Measurements from ENCODE around the gene PPP4C.

The PPP4C gene

DNA sequence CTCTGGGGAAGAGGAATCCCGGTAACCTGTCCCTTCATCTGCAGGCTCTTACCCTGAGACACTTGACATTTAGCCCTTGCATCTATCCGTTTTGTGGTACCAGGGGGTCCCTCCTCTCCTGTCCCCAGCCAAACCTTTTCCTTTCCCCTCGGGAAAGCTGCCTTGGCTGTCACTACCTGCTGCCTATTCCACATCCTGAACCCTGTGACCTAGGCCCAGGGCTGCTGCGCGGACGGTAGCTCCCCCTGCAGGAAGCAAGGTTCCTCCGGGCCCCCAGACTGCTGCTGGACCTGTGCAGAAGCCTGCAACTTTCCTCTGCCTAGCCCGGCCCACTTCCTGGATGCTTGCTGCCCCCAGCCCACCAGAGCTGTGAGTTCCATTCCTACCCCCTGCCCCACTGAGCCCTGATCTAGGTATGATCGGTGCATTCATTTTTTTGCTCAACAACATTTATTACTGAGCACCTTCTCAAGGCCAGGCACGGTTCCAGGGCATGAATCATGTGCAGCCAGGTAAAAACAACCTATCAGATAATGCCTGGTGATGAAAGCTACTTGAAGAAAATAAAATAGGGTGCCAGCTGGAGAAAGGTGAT lies 20.7 kb upstream of the PPP4C start:
- DNase-seq (ENCODE audit: low read depth) = no peak

DNA sequence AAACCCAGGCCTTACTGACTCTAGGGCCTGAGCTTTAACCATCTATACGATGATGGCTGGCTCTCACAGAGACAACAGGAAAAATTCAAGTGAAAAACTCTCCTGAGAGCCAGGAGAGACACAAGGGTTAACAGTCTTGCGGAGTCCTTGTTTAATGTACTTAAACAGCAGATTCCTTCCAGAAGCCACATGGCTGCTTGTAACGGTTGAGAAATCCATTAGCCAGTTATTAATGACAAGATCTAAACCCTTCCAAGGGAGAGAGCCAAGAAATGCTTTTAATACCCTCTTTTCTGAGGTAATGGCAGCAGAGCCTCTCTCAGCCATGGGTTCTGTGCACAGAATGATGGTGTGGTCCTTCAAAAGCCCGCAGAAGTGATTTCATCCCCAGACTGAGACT lies 15.4 kb upstream of the PPP4C start:
- DNase-seq (ENCODE audit: low read depth) = no peak

DNA sequence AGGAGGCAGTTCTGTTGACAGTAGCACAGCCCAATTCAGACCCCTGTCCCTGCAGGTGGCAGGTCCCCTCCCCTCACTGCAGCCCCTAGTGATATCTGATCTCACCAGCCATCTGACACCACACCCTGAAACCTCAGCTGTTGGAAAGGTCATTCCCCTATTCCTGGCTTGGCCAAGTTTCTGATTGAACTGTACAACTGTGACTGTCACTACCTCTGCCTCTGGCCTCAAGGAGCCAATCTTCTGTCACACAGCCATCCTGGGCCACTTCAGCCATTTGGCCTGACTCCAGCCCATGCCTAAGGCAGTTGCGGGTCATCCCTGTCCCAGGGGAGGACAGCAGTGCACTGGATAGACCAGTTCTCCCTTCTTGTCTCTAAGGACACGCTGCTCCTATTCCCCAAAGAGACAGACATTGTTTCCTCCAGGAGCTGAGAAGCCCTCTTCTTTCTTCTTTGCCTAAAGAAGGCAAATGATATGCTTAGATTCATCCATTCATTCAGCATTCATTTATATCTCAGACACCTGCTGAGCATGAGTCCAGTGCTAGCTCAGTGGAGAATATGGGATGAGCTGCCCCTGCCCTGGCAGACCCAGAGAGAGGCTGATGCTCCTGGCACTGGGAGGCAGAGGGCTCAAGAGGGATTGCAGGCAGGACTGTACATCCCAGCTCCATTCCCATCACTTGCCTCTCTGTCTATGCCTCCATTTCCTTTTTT lies 14.8 kb upstream of the PPP4C start:
- no peak for DNase-seq (ENCODE audit: low read depth)

DNA sequence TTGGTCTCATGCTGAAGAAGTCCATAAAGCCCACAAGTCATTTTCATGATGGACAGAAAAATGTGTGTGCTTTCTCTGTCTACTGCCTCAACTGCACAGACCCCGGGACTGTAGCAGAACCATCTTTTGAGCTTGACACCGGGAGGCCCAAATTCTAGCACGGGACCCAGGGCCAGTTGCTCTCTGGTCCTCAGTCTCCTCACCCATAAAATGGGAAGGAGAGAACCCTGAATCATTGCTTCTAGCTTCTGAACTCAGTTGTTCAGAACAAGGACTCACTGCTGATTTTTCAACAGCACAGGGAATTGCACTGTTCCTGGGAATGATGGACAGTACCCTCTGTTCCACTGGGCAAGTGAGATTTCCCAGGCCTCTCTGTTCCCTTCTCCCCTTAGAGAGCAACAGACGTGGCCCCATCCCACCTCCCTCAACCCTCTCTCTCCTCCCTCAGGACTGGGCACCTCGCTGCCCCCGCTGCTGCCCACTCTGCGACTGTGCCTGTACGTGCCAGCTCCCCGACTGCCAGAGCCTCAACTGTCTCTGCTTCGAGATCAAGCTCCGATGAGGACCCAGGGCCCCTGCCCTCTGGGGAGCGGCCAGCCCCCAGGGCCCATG lies 12.4 kb upstream of the PPP4C start:
- no peak for DNase-seq (ENCODE audit: low read depth)

DNA sequence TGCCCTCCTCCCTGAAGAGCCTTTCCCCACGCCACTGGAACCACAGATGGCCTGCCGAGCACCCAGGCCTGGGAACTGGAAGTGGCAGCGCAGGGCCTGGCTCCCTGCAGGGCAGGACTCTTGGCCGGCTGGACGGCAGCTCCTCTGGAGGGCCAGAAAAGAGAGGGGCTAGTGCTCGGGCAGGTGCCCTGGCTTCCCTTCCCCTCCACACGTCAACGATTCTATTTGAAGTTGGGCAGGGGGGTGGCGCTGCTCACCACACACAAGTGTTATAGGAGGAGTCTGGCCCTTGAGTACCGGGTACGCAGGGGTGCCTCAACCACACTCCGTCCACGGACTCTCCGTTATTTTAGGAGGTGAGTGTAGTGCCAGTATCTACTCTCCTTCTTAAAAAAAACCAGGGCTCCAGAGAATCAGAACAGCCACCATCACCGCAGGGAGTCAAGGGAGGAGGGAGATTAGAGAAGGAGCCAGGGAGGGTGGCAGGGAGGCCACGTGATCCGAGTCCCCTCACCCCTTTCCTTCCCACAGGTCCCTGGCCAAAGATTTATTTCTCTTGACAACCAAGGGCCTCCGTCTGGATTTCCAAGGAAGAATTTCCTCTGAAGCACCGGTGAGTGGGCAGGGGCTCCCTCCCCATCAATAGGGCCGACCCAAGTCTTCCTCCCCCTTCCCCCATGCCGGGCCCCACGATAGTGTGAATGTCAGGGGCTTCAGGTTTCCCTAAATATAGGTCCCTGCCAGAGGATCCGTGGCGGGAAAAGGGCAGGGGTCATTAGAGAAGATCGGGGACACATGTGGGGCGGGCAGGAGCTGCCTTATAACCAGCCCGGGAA lies 11.7 kb upstream of the PPP4C start:
- no peak for DNase-seq (ENCODE audit: low read depth)

DNA sequence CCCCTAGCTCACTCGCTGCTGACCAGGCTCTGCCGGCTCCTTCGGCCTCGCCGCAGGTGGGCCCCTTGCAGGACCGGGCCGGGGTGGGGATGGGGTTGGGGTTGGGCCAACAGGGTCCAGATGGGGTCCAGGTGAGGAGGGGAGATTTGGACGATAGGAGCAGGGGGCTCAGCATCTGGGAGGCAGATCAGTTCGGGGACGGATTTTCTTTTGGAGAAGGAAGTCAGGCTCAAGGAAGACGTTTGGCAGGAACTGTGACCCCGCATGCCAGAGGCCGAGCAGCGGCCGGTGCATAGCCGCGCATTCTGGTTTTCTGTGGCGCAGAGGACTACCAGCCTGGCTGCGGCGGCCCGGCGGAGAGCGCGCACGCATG lies 11.1 kb upstream of the PPP4C start:
- no peak for DNase-seq (ENCODE audit: low read depth)

DNA sequence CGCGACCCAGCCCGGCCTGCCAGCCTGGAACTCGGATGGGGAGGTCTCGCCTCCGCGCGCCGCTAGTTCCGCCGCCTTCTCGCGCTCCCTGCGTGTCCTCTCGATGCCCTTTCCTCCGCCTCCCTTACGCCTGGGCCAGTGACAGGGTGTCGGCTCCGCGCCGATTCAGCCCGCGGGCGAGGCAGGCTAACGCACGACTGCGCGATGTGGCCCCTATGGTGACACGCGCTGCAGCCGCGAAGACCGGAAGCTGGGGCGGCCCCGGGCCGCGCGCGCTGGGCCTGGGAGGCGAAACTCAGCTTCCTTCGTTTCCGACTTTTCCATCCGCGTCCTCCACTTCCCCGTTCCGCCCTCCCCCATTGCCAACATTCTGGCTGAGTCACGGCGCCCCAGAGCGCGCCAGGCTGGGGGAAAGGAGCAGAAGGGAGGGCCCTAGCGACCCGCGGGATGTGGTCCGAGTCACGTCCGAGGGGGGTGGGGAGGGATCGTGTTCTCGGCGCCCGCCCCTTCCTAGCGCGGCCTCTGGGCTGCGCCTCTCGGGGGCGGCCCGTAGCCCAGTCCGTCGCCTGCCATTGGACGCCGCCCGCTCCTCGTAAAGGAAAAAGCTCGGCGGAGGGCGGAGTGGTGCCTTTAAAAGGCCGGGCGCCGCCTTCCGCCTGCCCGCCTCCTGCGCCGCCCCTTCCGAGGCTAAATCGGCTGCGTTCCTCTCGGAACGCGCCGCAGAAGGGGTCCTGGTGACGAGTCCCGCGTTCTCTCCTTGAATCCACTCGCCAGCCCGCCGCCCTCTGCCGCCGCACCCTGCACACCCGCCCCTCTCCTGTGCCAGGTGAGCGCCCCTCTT lies 10.5 kb upstream of the PPP4C start, which contains the start of gene ALDOA:
Gene ALDOA (plus strand): TSS at position 659 of the 841 bp plus-strand sequence. CDS start 1,138 bp downstream, outside the sequence.
- peak; percentile 99 for DNase-seq (ENCODE audit: low read depth)

DNA sequence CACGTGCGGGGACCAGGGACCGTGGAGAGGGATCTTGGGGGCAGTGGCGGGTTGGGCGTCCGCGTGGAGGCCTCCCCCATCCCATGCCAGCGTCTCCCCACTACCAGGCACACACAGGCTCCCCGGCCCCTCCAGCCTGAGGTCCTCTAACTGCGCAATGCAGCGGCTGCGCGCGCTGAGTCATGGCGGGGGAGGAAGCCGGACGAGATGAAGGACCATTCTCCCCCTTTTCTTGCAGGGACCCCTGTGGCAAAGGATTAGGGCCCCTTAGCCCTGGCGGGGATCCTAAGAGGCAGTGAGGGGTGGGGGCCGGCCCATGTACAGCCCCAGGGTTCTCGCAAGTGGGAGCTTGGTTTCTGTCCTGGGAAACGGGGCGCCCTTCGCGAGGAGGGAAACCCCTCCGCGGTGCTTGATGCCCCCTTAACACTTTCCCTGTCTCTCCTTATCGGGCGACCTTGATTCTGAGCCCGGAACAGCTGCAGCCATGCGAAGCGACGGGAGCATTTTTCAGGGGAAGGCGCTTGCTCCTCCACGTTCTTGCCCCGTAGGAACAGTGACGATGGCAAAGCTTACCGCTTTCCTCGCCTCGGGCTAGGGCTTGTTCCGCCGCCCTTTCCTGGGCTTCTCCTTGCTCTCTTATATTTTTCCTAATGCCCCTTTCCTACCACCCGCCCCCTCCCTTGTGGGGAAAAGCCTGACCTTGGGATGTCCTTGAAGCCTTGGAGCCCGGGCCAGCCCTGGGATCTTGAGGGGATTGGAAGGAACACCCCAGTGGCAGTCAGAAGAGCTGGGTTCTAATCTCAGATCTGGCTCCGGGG lies 9.6 kb upstream of the PPP4C start:
- peak; percentile 84 for DNase-seq (ENCODE audit: low read depth)

DNA sequence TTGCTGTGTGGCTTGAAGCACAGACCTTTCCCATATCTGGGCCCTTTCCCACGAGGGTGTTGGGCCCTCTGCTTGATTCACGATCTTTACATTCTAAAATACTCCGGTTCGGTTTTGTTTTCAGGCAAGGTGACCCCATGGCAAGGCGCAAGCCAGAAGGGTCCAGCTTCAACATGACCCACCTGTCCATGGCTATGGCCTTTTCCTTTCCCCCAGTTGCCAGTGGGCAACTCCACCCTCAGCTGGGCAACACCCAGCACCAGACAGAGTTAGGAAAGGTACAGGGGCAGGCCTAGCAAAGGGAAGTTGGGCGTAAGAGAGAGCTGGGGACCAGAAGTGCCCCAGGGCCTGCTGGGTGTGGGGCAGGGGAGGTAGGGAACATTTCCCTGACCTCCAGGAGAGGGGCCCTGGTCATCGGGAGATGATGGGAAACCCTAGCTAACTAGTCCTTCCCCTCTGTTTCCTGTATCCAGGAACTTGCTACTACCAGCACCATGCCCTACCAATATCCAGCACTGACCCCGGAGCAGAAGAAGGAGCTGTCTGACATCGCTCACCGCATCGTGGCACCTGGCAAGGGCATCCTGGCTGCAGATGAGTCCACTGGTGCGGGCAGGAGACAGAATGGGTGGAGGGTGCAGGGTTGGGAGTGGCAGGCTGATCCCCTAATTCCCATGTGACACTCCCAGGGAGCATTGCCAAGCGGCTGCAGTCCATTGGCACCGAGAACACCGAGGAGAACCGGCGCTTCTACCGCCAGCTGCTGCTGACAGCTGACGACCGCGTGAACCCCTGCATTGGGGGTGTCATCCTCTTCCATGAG lies 8.8 kb upstream of the PPP4C start:
- no peak for DNase-seq (ENCODE audit: low read depth)

DNA sequence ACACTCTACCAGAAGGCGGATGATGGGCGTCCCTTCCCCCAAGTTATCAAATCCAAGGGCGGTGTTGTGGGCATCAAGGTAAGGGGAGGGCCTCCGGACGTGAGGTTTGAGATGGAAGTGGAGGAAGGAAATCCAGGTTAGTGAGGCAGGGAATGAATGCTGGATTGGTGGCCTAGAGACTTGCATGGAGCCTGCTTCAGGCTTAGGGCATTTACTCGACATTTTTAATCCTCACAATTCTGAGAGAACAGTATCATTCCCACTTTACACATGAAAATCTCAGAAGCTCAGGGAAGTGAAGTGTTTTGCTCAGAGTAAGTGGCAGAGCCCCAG lies 8.2 kb upstream of the PPP4C start:
- no peak for DNase-seq (ENCODE audit: low read depth)

DNA sequence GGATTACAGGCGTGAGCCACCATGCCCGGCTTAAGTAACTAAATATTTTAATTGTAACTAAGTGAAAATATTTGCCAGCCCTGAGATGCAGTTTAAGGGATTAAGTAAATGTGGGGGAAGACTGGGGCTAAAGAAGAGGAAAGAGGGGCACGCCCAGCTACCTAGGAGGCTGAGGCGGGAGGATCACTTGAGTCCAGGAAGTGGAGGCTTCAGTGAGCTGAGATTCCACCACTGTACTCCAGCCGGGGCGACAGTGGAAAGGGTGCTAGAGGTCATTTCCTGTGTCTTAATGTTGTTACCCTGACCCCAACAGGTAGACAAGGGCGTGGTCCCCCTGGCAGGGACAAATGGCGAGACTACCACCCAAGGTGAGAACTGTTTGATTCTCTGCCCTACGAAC lies 7.5 kb upstream of the PPP4C start:
- DNase-seq (ENCODE audit: low read depth) = no peak

DNA sequence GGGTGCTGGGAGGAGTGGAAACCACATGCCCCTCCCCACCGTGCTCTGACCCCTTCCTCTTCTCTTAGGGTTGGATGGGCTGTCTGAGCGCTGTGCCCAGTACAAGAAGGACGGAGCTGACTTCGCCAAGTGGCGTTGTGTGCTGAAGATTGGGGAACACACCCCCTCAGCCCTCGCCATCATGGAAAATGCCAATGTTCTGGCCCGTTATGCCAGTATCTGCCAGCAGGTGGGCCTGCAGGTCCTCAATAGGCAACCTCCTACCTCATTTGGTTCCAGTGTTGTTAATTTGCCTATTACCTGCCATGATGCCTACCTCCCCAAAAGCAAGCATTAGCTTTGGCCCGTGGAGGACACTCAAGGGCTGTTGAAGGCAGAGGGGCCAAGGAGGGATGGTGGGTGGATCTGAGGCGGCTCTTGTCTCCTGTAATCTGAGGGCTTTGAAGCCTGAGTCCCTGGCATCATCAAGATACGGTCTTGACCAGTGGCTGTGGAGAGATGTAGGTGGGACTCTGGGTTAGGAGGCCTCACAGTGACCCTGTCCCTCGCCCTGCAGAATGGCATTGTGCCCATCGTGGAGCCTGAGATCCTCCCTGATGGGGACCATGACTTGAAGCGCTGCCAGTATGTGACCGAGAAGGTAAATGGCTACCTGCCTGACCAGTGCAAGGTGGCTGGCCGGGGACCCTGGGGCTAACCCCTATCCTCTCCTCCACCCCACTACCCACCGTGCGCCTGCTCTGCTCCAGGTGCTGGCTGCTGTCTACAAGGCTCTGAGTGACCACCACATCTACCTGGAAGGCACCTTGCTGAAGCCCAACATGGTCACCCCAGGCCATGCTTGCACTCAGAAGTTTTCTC lies 6.8 kb upstream of the PPP4C start:
- no peak for DNase-seq (ENCODE audit: low read depth)

DNA sequence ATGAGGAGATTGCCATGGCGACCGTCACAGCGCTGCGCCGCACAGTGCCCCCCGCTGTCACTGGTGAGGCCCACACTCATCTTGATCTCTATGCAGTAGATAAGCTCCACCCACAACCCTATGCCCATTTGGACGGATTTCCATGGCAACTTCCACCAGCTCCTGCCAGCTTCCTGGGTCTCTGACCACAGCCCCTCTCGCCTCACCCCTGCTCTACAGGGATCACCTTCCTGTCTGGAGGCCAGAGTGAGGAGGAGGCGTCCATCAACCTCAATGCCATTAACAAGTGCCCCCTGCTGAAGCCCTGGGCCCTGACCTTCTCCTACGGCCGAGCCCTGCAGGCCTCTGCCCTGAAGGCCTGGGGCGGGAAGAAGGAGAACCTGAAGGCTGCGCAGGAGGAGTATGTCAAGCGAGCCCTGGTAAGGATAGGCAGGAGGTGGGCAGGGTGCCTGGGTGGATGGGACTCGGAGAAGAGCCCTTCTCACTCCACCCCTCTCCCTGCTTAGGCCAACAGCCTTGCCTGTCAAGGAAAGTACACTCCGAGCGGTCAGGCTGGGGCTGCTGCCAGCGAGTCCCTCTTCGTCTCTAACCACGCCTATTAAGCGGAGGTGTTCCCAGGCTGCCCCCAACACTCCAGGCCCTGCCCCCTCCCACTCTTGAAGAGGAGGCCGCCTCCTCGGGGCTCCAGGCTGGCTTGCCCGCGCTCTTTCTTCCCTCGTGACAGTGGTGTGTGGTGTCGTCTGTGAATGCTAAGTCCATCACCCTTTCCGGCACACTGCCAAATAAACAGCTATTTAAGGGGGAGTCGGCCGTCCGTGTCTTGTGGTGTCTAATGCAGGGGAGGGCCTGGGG lies 6.0 kb upstream of the PPP4C start:
- no peak for DNase-seq (ENCODE audit: low read depth)

DNA sequence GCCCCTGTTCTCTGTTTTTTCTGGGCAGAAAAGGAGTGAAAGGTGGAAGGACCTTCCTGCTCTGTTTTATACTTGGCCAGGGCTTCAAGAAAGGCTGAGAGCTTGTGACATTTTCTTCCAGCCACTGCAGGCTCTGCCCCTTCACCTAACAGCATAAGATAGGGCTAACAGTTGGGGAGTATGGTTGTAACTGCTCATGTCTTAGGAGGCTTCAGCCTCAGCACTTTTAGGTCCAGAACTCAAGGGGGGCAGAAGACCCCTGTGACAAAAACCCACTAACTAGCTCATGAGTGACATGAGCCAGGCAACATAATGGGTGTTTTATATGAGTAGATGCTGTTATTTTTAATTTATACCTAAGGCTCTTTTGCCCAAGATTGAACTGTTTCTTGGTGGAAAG lies 5.3 kb upstream of the PPP4C start:
- no peak for DNase-seq (ENCODE audit: low read depth)

DNA sequence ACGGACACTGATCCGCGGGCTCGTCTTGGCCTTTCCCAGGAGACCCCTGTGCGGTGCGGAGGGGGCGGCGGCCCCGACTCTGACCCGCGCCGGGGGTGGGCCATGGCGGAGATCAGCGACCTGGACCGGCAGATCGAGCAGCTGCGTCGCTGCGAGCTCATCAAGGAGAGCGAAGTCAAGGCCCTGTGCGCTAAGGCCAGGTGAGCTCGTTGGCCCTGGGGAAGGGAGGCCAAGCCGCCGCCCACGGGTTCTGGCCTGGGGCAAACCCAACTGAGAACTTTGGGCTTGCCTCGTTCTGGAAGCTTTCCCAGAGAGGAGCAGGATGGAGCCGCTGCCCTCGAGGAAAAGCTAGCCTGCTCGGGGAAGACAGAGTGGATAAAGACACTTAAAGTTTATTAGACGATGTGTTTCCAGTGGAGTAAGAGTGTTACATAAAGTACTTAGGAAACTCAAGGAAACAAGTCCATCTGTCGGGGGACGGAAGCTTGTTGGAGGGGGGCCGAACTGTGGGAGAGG lies 540 bp downstream of the PPP4C start:
- no peak for DNase-seq (ENCODE audit: low read depth)

DNA sequence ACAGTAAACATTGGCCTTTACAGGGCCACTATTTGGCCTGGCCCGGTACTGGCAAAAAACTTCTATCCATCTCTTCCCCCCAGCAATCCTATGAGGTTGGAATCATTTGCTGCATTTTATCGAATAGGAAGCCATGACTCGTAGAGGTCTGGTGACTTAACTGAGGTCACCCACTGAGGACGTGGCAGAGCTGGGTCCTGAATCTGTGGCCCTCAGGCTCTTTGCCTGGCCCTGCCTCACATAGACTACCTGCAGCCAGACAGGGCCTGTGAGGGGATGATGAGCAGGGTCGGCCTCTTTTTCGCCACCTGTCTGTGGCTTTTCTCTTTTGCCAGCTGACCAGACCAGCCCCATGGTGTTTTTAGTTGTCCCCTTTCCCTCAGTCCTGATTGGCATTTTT lies 1.9 kb downstream of the PPP4C start:
- no peak for DNase-seq (ENCODE audit: low read depth)

DNA sequence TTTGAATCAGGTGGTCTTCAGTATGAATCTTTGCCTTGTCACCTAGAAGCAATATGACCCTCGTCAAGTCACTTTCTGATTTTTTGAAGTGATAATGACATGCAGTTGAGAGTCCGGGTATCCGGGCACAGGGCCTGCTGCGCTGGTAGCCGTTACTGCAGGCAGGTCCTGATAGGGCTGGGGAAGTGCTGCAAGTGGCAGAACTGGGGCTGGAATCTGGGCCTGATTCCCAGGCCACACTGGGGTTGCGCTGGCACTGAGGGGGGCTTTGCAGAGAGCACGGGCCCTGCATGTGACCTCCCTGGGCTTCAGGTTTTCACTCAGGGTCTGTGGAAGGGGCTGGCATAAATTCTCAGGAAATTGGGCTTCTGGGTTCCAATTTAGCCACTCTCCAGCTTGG lies 3.0 kb downstream of the PPP4C start:
- DNase-seq (ENCODE audit: low read depth) = no peak

DNA sequence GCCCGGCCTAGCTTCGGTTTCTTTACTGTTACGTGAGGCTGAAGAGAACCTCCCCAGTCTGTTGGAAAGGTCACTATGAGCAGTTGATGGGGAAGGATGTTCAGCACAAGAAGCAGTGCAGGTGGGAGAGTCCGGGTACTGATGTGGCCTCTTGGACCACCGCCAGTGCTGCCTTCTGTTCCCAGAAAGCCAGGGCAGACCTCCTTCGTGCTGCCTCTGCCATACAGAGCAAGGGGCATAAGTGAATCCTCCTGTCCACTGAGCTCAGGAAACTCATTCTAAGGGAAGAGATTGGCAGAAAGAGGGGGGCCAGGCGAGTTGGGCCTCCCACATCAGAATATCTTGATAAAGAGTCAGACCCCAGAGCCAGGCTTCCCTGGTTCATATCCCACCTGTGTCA lies 3.7 kb downstream of the PPP4C start:
- no peak for DNase-seq (ENCODE audit: low read depth)

All from iris pigment epithelial cell (primary cell).